ENCODE data around the gene MARCO. TPM values are rescaled to one million over a fixed set of nuclear protein-coding genes. Genes with fewer than 3 reads are reported as not detected.
A peak's percentile ranks its signal among the peaks of the same experiment; 100 is the strongest.

MARCO gene
- total and polyA plus RNA-seq, 5 donors = 5.9 to 96.6 (median 37.3) TPM

GRCh38 chr2:118911936-118912335 lies 30.1 kb upstream of the MARCO start:
- Histone ChIP-seq H3K4me1 (ENCODE audit: control insufficient read depth, insufficient read depth, low read length) (no peaks in the 10 kb centered on the region), H3K4me3 (ENCODE audit: low read length) (no peak overlapping the region), H3K27me3 (ENCODE audit: control insufficient read depth, insufficient read depth) (no peaks in the 10 kb centered on the region), H3K9me3 (ENCODE audit: control insufficient read depth, low read length) (no peaks in the 10 kb centered on the region), H3K27ac (ENCODE audit: low read length) (no peak overlapping the region)
- ATAC-seq = no peak
- intact Hi-C loops (cut with DNase I) = no loop called here
- 74% methylated on average over 8 of the region's 8 CpGs for WGBS
- DNase-seq = no peak

GRCh38 chr2:118913131-118913802 lies 28.7 kb upstream of the MARCO start:
- ATAC-seq = no peak
- no peaks in the 10 kb centered on the region for H3K4me1 ChIP-seq (ENCODE audit: control insufficient read depth, insufficient read depth, low read length)
- intact Hi-C loops (cut with DNase I) = no loop called here

GRCh38 chr2:118913803-118914645 lies 28.0 kb upstream of the MARCO start:
- intact Hi-C loops (cut with DNase I) = no loop called here
- WGBS = 65% methylated on average over 3 of the region's 3 CpGs
- no peaks in the 10 kb centered on the region for H3K27me3 ChIP-seq (ENCODE audit: control insufficient read depth, insufficient read depth)
- ATAC-seq (peak; percentile 36 to 61), DNase-seq (no peak)
- H3K27ac ChIP-seq (ENCODE audit: low read length) = no peak overlapping the region
- peaks cover 3% of the 10 kb centered on the region for H3K9me3 ChIP-seq (ENCODE audit: control insufficient read depth, low read length)
- no peaks in the 10 kb centered on the region for H3K4me1 ChIP-seq (ENCODE audit: control insufficient read depth, insufficient read depth, low read length)
- no peak overlapping the region for H3K4me3 ChIP-seq (ENCODE audit: low read length)

More at GRCh38 chr2:118913131-118913802, 28.7 kb upstream of the MARCO start:
- no peak overlapping the region for H3K27ac ChIP-seq (ENCODE audit: low read length)
- H3K9me3 ChIP-seq (ENCODE audit: control insufficient read depth, low read length) = peaks cover 3% of the 10 kb centered on the region
- H3K27me3 ChIP-seq (ENCODE audit: control insufficient read depth, insufficient read depth) = no peaks in the 10 kb centered on the region
- WGBS = 46% methylated on average over 3 of the region's 3 CpGs
- H3K4me3 ChIP-seq (ENCODE audit: low read length) = no peak overlapping the region
- DNase-seq = no peak

GRCh38 chr2:118914721-118915453 lies 27.1 kb upstream of the MARCO start:
- DNase-seq (no peak), ATAC-seq (no peak)
- Histone ChIP-seq H3K4me1 (ENCODE audit: control insufficient read depth, insufficient read depth, low read length) (no peaks in the 10 kb centered on the region), H3K4me3 (ENCODE audit: low read length) (no peak overlapping the region), H3K27ac (ENCODE audit: low read length) (no peak overlapping the region), H3K9me3 (ENCODE audit: control insufficient read depth, low read length) (peaks cover 3% of the 10 kb centered on the region), H3K27me3 (ENCODE audit: control insufficient read depth, insufficient read depth) (no peaks in the 10 kb centered on the region)
- intact Hi-C loops (cut with DNase I) = no loop called here
- 76% methylated on average over 9 of the region's 9 CpGs for WGBS

- H3K9me3 ChIP-seq (ENCODE audit: control insufficient read depth, low read length) = peaks cover 3% of the 10 kb centered on the region
- intact Hi-C loops (cut with DNase I) = no loop called here
- no peaks in the 10 kb centered on the region for H3K27me3 ChIP-seq (ENCODE audit: control insufficient read depth, insufficient read depth)
- 61% methylated on average over 1 of the region's 1 CpG for WGBS
- ATAC-seq (no peak), DNase-seq (no peak)
- no peak overlapping the region for H3K4me3 ChIP-seq (ENCODE audit: low read length)
- no peak overlapping the region for H3K27ac ChIP-seq (ENCODE audit: low read length)
- H3K4me1 ChIP-seq (ENCODE audit: control insufficient read depth, insufficient read depth, low read length) = no peaks in the 10 kb centered on the region
Observed at GRCh38 chr2:118918017-118918416, 24.0 kb upstream of the MARCO start.

- Histone ChIP-seq H3K27me3 (ENCODE audit: control insufficient read depth, insufficient read depth) (no peaks in the 10 kb centered on the region), H3K27ac (ENCODE audit: low read length) (no peak overlapping the region), H3K4me1 (ENCODE audit: control insufficient read depth, insufficient read depth, low read length) (no peaks in the 10 kb centered on the region), H3K4me3 (ENCODE audit: low read length) (no peak overlapping the region), H3K9me3 (ENCODE audit: control insufficient read depth, low read length) (peaks cover 3% of the 10 kb centered on the region)
- WGBS = 23% methylated on average over 7 of the region's 7 CpGs
- no peak for DNase-seq
- intact Hi-C loops (cut with DNase I) = no loop called here
- ATAC-seq = no peak
Observed at GRCh38 chr2:118921646-118922045, 20.3 kb upstream of the MARCO start.

GRCh38 chr2:118922254-118922653 lies 19.7 kb upstream of the MARCO start:
- DNase-seq (no peak), ATAC-seq (no peak)
- Histone ChIP-seq H3K27me3 (ENCODE audit: control insufficient read depth, insufficient read depth) (no peaks in the 10 kb centered on the region), H3K27ac (ENCODE audit: low read length) (no peak overlapping the region), H3K4me3 (ENCODE audit: low read length) (no peak overlapping the region), H3K4me1 (ENCODE audit: control insufficient read depth, insufficient read depth, low read length) (no peaks in the 10 kb centered on the region), H3K9me3 (ENCODE audit: control insufficient read depth, low read length) (peaks cover 3% of the 10 kb centered on the region)
- intact Hi-C loops (cut with DNase I) = no loop called here
- WGBS = 67% methylated on average over 2 of the region's 2 CpGs

- Histone ChIP-seq H3K9me3 (ENCODE audit: control insufficient read depth, low read length) (no peaks in the 10 kb centered on the region), H3K4me3 (ENCODE audit: low read length) (no peak overlapping the region), H3K27ac (ENCODE audit: low read length) (no peak overlapping the region), H3K27me3 (ENCODE audit: control insufficient read depth, insufficient read depth) (no peaks in the 10 kb centered on the region), H3K4me1 (ENCODE audit: control insufficient read depth, insufficient read depth, low read length) (no peaks in the 10 kb centered on the region)
- ATAC-seq (no peak), DNase-seq (no peak)
- intact Hi-C loops (cut with DNase I) = no loop called here
- 78% methylated on average over 1 of the region's 1 CpG for WGBS
Observed at GRCh38 chr2:118923371-118923770, 18.6 kb upstream of the MARCO start.

- intact Hi-C loops (cut with DNase I) = no loop called here
- no peaks in the 10 kb centered on the region for H3K27me3 ChIP-seq (ENCODE audit: control insufficient read depth, insufficient read depth)
- H3K4me3 ChIP-seq (ENCODE audit: low read length) = no peak overlapping the region
- no peak overlapping the region for H3K27ac ChIP-seq (ENCODE audit: low read length)
- no peak for ATAC-seq
- 56% methylated on average over 5 of the region's 5 CpGs for WGBS
- no peak for DNase-seq
- no peaks in the 10 kb centered on the region for H3K4me1 ChIP-seq (ENCODE audit: control insufficient read depth, insufficient read depth, low read length)
- no peaks in the 10 kb centered on the region for H3K9me3 ChIP-seq (ENCODE audit: control insufficient read depth, low read length)
Observed at GRCh38 chr2:118925476-118925875, 16.5 kb upstream of the MARCO start.

GRCh38 chr2:118925981-118926380 lies 16.0 kb upstream of the MARCO start:
- no peak overlapping the region for H3K4me3 ChIP-seq (ENCODE audit: low read length)

GRCh38 chr2:118929059-118929458 lies 12.9 kb upstream of the MARCO start:
- H3K4me1 ChIP-seq (ENCODE audit: control insufficient read depth, insufficient read depth, low read length) = no peaks in the 10 kb centered on the region
- H3K9me3 ChIP-seq (ENCODE audit: control insufficient read depth, low read length) = no peaks in the 10 kb centered on the region
- H3K4me3 ChIP-seq (ENCODE audit: low read length) = no peak overlapping the region
- no peaks in the 10 kb centered on the region for H3K27me3 ChIP-seq (ENCODE audit: control insufficient read depth, insufficient read depth)
- H3K27ac ChIP-seq (ENCODE audit: low read length) = no peak overlapping the region
- intact Hi-C loops (cut with DNase I) = no loop called here
- WGBS = 73% methylated on average over 1 of the region's 1 CpG
- ATAC-seq (no peak), DNase-seq (no peak)

More at GRCh38 chr2:118925981-118926380, 16.0 kb upstream of the MARCO start:
- DNase-seq = no peak
- Histone ChIP-seq H3K27me3 (ENCODE audit: control insufficient read depth, insufficient read depth) (no peaks in the 10 kb centered on the region), H3K27ac (ENCODE audit: low read length) (no peak overlapping the region), H3K4me1 (ENCODE audit: control insufficient read depth, insufficient read depth, low read length) (no peaks in the 10 kb centered on the region), H3K9me3 (ENCODE audit: control insufficient read depth, low read length) (no peaks in the 10 kb centered on the region)
- 29% methylated on average over 1 of the region's 1 CpG for WGBS
- ATAC-seq = no peak
- intact Hi-C loops (cut with DNase I) = no loop called here

Measured in right cardiac atrium (tissue), 5 donors.